C4-2B (cell line): ENCODE data around the gene LCK.

Experiments used
- H3K27ac ChIP-seq: fragments of 450-650 bp; 2 replicates; pipeline ENCODE4 v1.5.1; 2017
- ZFX ChIP-seq: fragments of 450-650 bp; IDR thresholded peaks from 2 replicates; pipeline ENCODE4 v1.6.1; 2017
- TF ChIP-seq, protein P1 (sequence below): fragments of 450-650 bp; conservative IDR thresholded peaks from 2 replicates; pipeline ENCODE4 v1.5.1; 2017; ENCODE audit warnings: mild to moderate bottlenecking

LCK gene

GRCh38 chr1:32303358-32303757 lies 52.3 kb downstream of the LCK start:
- TF ChIP-seq, protein P1, sequence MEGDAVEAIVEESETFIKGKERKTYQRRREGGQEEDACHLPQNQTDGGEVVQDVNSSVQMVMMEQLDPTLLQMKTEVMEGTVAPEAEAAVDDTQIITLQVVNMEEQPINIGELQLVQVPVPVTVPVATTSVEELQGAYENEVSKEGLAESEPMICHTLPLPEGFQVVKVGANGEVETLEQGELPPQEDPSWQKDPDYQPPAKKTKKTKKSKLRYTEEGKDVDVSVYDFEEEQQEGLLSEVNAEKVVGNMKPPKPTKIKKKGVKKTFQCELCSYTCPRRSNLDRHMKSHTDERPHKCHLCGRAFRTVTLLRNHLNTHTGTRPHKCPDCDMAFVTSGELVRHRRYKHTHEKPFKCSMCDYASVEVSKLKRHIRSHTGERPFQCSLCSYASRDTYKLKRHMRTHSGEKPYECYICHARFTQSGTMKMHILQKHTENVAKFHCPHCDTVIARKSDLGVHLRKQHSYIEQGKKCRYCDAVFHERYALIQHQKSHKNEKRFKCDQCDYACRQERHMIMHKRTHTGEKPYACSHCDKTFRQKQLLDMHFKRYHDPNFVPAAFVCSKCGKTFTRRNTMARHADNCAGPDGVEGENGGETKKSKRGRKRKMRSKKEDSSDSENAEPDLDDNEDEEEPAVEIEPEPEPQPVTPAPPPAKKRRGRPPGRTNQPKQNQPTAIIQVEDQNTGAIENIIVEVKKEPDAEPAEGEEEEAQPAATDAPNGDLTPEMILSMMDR: no peak
- no peak for TF ChIP-seq ZFX
- H3K27ac ChIP-seq: no peak overlapping the region

DNA sequence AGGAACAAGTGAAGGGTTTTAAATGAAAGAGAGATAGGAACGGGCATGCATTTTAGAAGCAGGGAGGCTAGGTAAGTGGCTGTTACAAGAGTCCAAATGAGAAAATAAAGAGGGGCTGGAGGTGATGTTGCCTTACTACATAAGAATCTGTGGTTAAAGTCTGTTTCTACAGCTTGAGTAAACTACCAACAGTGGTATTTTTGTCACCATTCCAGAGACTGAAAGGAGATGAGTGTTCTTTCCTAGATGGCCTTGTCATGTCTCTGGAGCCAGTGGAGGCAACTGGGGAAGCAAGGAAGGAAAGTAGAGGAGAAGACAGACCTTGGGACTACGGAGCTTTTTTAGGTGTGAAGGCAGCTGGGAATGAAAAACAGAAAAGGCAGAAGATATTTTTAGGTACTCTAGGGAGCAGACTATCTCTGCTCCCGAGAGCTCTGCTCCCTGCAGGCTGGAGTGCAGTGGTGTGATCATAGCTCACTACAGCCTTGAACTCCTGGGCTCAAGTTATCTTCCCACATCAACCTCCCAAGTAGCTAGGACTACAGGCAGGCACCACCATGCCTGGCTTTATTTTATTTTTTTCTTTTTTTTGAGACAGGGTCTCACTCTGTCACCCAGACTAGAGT lies 53.0 kb downstream of the LCK start:
- TF ChIP-seq, protein P1: no peak
- no peak for TF ChIP-seq ZFX

DNA sequence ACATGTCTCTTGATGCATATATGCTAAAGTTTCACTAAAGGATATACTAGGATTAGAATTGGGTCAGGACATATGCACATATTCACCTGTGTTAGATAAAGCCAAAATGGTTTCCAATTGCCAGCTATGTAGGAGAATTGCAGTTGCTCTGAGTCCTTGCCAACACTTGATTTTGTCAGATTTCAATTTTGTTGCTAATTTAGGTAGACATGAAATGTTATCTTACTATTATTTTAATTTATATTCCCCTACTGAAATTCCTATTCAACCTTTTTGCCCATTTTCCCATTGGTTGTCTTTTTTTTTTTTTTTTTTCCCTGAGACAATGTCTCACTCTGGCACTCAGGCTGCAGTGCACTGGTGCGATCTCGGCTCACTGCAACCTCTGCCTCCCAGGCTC lies 54.2 kb downstream of the LCK start:
- TF ChIP-seq ZFX: no peak
- TF ChIP-seq, protein P1: no peak
- H3K27ac ChIP-seq: no peak overlapping the region

More for the DNA sequence above, 53.0 kb downstream of the LCK start:
- no peak overlapping the region for H3K27ac ChIP-seq

DNA sequence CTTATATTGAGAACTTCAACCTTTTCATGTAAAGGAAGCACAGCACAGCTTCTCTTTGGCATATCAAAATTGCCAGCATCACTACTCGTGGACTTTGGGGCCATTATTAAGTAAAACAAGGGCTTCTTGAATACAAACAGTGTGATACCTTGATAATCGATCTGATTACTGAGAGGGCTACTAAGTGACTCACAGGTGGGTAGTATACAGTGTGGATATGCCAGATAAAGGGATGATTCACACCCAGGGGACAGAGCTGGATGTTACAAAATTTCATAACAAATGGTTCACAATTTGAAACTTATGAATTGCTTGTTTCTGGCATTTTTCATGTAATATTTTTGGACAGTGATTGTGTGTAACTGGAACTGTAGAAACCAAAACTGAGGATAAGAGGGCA lies 56.3 kb downstream of the LCK start:
- no peak for TF ChIP-seq ZFX
- TF ChIP-seq, protein P1: no peak

GRCh38 chr1:32309960-32310359 lies 58.9 kb downstream of the LCK start:
- no peak for TF ChIP-seq ZFX
- TF ChIP-seq, protein P1: no peak
- peak overlapping the region; percentile 59 for H3K27ac ChIP-seq

More for the DNA sequence above, 56.3 kb downstream of the LCK start:
- H3K27ac ChIP-seq: no peak overlapping the region

DNA sequence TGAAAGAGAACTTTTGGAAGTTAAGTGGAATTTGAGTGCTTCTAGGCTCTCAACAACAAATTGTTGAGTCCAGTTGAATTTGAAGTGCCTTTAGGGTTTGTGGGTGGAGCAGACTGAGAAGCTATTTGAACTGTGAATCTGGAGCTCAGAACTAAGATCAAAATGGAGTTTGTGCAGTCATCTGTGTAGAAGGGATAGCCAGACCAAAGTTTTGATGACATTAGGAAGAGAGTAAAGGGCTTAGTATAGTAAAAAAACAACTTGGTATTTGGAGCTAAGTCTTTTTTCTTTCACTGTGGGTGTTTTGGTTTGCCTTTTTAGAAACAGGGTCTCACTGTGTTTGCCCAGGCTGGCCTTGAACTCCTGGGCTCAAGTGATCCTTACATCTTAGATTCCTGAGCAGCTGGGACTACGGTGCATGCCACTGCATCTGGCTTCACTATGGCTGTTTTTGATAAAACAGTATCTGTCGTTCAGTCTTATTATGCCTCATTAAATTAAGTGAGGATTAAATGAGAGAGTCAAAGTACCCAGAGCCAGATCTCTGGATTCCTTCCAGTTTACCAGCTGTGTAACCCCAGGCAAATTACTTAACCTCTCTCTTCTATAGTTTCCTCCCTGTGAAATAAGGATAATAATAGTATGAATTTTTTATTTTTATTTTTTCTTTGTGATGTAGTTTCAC lies 60.8 kb downstream of the LCK start:
- H3K27ac ChIP-seq: no peak overlapping the region

DNA sequence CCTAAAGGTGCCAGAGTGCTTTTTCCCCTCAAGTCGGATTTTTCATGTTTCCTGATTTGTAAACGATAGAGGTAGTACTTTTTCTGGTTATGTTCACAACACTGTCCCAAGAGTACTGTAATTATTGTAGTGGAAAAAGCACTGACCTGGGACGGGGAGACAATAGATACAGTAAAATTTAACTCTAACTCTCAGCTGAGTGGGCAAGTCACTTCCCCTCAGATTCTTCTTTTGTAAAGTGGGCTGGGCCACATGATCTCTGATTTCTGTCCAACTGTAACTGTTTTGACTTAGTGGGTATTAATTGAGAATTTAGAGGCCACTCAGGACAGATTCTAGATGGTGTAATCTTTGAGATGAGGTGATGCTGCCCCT lies 65.8 kb downstream of the LCK start:
- peak overlapping the region; percentile 71 for H3K27ac ChIP-seq
- no peak for TF ChIP-seq ZFX
- TF ChIP-seq, protein P1: no peak

More for the DNA sequence above, 60.8 kb downstream of the LCK start:
- no peak for TF ChIP-seq ZFX
- TF ChIP-seq, protein P1: no peak
